Neuron (in vitro differentiated cells): ENCODE results near the gene IL21.
"Not testable (repeated sequence)": the region's sequence is repeated elsewhere in the genome, so short reads cannot be mapped to it uniquely, and the experiment has no call there.

ENCODE experiments used
- H2AFZ ChIP-seq: one replicate; pipeline ENCODE4 v1.6.1; 2013; ENCODE audit warnings: low read depth, mild to moderate bottlenecking, inconsistent platforms, low read length, moderate library complexity
- H3K27me3 ChIP-seq: one replicate; pipeline ENCODE4 v1.6.1; 2013; ENCODE audit warnings: low read length; ENCODE audit not compliant: insufficient read depth
- H3K36me3 ChIP-seq: one replicate; pipeline ENCODE4 v1.6.1; 2013; ENCODE audit warnings: low read length; ENCODE audit not compliant: insufficient read depth
- H3K4me1 ChIP-seq: one replicate; pipeline ENCODE4 v1.6.1; 2013; ENCODE audit warnings: low read length; ENCODE audit not compliant: insufficient read depth
- H3K4me3 ChIP-seq: 2 replicates; pipeline ENCODE4 v1.5.1; 2013; ENCODE audit warnings: mild to moderate bottlenecking, low read length, moderate library complexity
- H3K9me3 ChIP-seq: one replicate; pipeline ENCODE4 v1.6.1; 2013; ENCODE audit warnings: low read length

IL21 gene

GRCh38 chr4:122657553-122657952 is 36.7 kb upstream of the IL21 start:
- H3K9me3 ChIP-seq = no peaks in the 10 kb centered on the region
- no peaks in the 10 kb centered on the region for H3K36me3 ChIP-seq
- H3K27me3 ChIP-seq = no peaks in the 10 kb centered on the region
- no peak overlapping the region for H3K4me3 ChIP-seq
- no peaks in the 10 kb centered on the region for H3K4me1 ChIP-seq
- H2AFZ ChIP-seq = no peak overlapping the region

- not testable (repeated sequence) for H3K4me3 ChIP-seq, H3K27me3 ChIP-seq, H3K36me3 ChIP-seq, H3K9me3 ChIP-seq, H2AFZ ChIP-seq, H3K4me1 ChIP-seq
Observed at GRCh38 chr4:122656583-122656982, 35.7 kb upstream of the IL21 start.

GRCh38 chr4:122652379-122652778 is 31.5 kb upstream of the IL21 start:
- H3K27me3 ChIP-seq = no peaks in the 10 kb centered on the region
- H3K4me3 ChIP-seq = no peak overlapping the region
- H3K36me3 ChIP-seq = no peaks in the 10 kb centered on the region
- no peaks in the 10 kb centered on the region for H3K4me1 ChIP-seq
- no peak overlapping the region for H2AFZ ChIP-seq
- H3K9me3 ChIP-seq = no peaks in the 10 kb centered on the region

- H3K36me3 ChIP-seq = no peaks in the 10 kb centered on the region
- no peaks in the 10 kb centered on the region for H3K4me1 ChIP-seq
- no peaks in the 10 kb centered on the region for H3K9me3 ChIP-seq
- no peak overlapping the region for H3K4me3 ChIP-seq
- no peaks in the 10 kb centered on the region for H3K27me3 ChIP-seq
- no peak overlapping the region for H2AFZ ChIP-seq
Observed at GRCh38 chr4:122650148-122650547, 29.3 kb upstream of the IL21 start.

GRCh38 chr4:122647656-122648055 is 26.8 kb upstream of the IL21 start:
- Histone ChIP-seq H3K36me3 (no peaks in the 10 kb centered on the region), H3K9me3 (no peaks in the 10 kb centered on the region), H3K4me1 (no peaks in the 10 kb centered on the region), H3K4me3 (no peak overlapping the region), H3K27me3 (no peaks in the 10 kb centered on the region), H2AFZ (no peak overlapping the region)

GRCh38 chr4:122643257-122643656 is 22.4 kb upstream of the IL21 start:
- Histone ChIP-seq H3K4me1 (no peaks in the 10 kb centered on the region), H2AFZ (no peak overlapping the region)

GRCh38 chr4:122639181-122639580 is 18.3 kb upstream of the IL21 start:
- H3K27me3 ChIP-seq = no peaks in the 10 kb centered on the region
- H3K36me3 ChIP-seq = no peaks in the 10 kb centered on the region
- H2AFZ ChIP-seq = no peak overlapping the region
- no peak overlapping the region for H3K4me3 ChIP-seq
- no peaks in the 10 kb centered on the region for H3K9me3 ChIP-seq
- no peaks in the 10 kb centered on the region for H3K4me1 ChIP-seq

More at GRCh38 chr4:122643257-122643656, 22.4 kb upstream of the IL21 start:
- H3K4me3 ChIP-seq = no peak overlapping the region
- no peaks in the 10 kb centered on the region for H3K27me3 ChIP-seq
- H3K36me3 ChIP-seq = no peaks in the 10 kb centered on the region
- H3K9me3 ChIP-seq = no peaks in the 10 kb centered on the region

GRCh38 chr4:122636697-122637096 is 15.8 kb upstream of the IL21 start:
- no peaks in the 10 kb centered on the region for H3K27me3 ChIP-seq
- no peak overlapping the region for H3K4me3 ChIP-seq
- H3K36me3 ChIP-seq = no peaks in the 10 kb centered on the region
- H3K4me1 ChIP-seq = no peaks in the 10 kb centered on the region
- H2AFZ ChIP-seq = no peak overlapping the region
- no peaks in the 10 kb centered on the region for H3K9me3 ChIP-seq

- no peaks in the 10 kb centered on the region for H3K4me1 ChIP-seq
- no peak overlapping the region for H3K4me3 ChIP-seq
- H3K27me3 ChIP-seq = no peaks in the 10 kb centered on the region
Observed at GRCh38 chr4:122635205-122635604, 14.3 kb upstream of the IL21 start.

GRCh38 chr4:122633211-122633610 is 12.3 kb upstream of the IL21 start:
- Histone ChIP-seq H3K4me1 (no peaks in the 10 kb centered on the region), H3K4me3 (no peak overlapping the region), H2AFZ (no peak overlapping the region), H3K27me3 (no peaks in the 10 kb centered on the region), H3K9me3 (no peaks in the 10 kb centered on the region), H3K36me3 (no peaks in the 10 kb centered on the region)

More at GRCh38 chr4:122635205-122635604, 14.3 kb upstream of the IL21 start:
- Histone ChIP-seq H3K36me3 (no peaks in the 10 kb centered on the region), H3K9me3 (no peaks in the 10 kb centered on the region), H2AFZ (no peak overlapping the region)

GRCh38 chr4:122632396-122633143 is 11.7 kb upstream of the IL21 start:
- Histone ChIP-seq H3K27me3 (no peaks in the 10 kb centered on the region), H3K4me1 (no peaks in the 10 kb centered on the region), H3K9me3 (no peaks in the 10 kb centered on the region), H2AFZ (no peak overlapping the region), H3K4me3 (no peak overlapping the region), H3K36me3 (no peaks in the 10 kb centered on the region)

GRCh38 chr4:122625156-122625555 is 4.3 kb upstream of the IL21 start:
- H3K36me3 ChIP-seq = no peaks in the 10 kb centered on the region
- no peak overlapping the region for H2AFZ ChIP-seq
- H3K27me3 ChIP-seq = no peaks in the 10 kb centered on the region
- no peaks in the 10 kb centered on the region for H3K9me3 ChIP-seq
- no peak overlapping the region for H3K4me3 ChIP-seq
- no peaks in the 10 kb centered on the region for H3K4me1 ChIP-seq

GRCh38 chr4:122624205-122624604 is 3.3 kb upstream of the IL21 start:
- H2AFZ ChIP-seq = no peak overlapping the region
- H3K4me1 ChIP-seq = no peaks in the 10 kb centered on the region
- no peaks in the 10 kb centered on the region for H3K27me3 ChIP-seq
- H3K9me3 ChIP-seq = no peaks in the 10 kb centered on the region
- no peak overlapping the region for H3K4me3 ChIP-seq
- no peaks in the 10 kb centered on the region for H3K36me3 ChIP-seq

GRCh38 chr4:122623637-122624166 is 2.8 kb upstream of the IL21 start:
- Histone ChIP-seq H3K36me3 (no peaks in the 10 kb centered on the region), H3K9me3 (no peaks in the 10 kb centered on the region), H2AFZ (no peak overlapping the region), H3K4me3 (no peak overlapping the region), H3K4me1 (no peaks in the 10 kb centered on the region), H3K27me3 (no peaks in the 10 kb centered on the region)
